Stimulated activated CD4-positive, alpha-beta T cell treated with anti-CD3 and anti-CD28 coated beads, Interleukin-4, amount 100 ng/mL, for 24 hours (primary cell): ENCODE results near the gene BANK1.
"Not testable (repeated sequence)": the region's sequence is repeated elsewhere in the genome, so short reads cannot be mapped to it uniquely, and the experiment has no call there.

ENCODE experiments used
- DNase-seq: peaks from one replicate; pipeline ENCODE4 v3.0.0-alpha.2; 2020

BANK1 gene

DNA sequence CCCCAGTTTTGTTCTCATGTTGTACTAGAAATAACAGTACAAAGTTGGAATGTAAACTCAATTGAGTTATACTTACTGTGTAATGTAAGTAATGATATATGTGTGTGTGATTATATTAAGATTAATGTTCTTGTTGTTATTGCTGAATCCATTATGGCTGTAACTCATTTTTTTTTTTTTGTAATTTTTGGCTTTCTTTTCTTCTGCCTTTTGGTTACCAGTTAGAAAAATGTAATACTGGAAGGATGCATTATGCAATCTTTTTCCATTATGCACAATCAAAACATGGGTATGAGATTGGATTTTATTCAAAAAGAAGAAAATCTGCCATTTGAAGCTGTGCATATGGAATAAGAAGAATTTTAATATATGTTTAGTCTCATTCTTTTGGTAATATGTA lies 34.0 kb downstream of the BANK1 start:
- no peak for DNase-seq

DNA sequence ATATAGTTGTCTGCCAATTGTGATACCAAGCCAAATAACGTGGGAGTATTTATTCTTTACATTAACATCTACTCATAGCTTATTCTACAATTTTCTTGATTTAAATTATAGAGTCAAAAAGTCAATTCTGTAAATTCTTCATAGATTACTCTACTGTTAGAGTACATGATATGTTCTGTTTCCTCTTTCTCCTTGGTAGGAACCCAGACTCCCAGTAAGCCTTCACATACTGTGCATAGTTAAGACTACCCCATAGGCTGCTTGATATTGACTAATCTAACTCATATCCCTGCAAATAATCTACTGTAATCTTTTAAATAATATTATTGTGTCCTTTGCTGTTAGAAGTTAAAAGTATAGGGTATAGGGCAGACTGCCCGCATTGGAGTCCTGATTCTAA lies 35.4 kb downstream of the BANK1 start:
- DNase-seq, result no peak

DNA sequence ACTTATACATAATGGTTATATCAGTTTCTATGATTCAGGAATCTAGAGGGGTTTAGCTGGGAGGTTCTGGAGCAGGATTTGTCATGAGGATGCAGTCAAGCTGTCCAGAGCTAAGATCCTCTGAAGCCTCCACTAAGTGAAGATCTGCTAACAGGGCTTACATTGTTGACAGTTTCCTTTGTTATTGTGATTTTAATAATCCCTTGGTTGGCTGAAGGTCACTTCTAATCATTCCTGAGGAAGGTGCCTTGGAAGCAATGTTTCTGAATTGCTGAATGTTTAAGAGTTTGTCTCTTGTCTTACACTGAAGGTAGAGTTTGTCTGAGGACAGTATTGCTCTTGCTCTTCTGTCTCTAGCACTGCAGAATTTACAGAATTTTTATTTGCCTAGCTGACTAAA lies 41.3 kb downstream of the BANK1 start:
- no peak for DNase-seq

DNA sequence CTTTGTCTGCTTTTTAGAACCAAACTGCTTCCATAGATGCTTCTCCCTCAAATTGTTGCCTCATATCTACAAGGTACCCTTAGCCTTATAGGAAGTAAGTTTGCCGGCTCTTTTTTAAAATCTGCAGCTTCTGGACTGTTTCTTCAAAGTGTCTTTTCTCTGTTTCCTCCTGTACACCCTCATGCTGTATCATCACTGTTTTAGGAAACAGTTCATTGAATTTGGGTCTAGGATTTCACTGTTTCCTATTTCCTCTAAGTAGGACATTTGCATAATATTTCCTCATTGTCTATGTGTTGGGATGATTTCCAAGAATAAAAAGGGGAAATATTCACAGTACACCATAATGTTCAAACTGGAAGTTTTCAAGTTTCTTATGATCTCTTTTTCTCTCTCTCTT lies 43.0 kb downstream of the BANK1 start:
- DNase-seq, result no peak

DNA sequence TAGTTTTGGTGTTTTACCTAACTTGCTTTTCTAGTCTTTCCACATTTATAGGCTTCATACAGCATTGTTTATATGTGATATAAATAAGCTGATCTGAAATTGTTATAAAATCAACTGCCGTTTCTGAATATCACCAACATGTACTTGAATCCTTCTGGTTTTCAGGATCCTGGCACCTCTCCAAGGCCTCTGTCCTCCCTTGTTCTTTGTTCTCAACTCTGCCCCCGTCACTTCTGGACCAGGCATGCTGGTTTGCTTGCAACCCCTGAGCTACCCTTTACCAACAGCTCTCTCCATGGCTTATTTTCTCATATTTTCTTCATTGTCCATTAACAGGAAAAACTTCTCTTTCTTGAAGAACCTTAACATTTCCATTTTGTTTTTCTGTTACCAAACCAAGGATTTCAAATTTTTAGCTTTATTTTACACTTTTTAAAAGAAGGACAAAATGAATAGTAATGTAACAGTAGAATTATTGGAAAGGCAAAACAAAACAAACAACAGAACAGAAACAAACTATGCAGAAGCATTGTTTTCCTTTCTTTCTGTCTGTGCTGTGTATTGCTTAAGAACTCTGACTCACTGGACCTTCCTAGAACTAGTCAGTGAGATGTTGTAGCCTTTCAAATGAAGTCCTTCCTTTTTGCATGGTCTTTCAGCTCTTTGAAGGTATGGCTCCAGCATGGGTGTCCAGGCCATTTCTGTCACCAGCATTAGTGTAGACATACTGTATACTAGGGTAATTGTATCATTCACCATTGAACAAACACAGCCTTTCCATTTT lies 44.8 kb downstream of the BANK1 start:
- no peak for DNase-seq

DNA sequence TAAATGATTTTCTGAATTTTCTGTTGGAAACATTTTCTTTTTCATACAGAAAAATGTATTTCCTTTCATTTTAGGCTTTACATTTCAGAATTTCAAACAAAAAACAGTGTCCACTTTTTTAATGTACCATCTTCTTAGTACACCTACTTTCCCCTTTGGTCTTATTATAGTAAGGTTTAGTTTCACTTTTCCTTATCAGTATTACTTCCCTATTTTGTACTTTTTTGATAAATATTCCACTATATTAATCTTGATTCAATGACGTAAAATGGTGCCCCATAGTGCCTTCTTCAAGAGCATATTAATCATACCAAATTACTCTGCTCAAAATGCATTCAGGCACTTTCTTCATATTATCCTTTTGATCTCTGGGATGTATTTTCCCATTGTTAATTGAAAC lies 52.5 kb downstream of the BANK1 start:
- DNase-seq, result no peak

DNA sequence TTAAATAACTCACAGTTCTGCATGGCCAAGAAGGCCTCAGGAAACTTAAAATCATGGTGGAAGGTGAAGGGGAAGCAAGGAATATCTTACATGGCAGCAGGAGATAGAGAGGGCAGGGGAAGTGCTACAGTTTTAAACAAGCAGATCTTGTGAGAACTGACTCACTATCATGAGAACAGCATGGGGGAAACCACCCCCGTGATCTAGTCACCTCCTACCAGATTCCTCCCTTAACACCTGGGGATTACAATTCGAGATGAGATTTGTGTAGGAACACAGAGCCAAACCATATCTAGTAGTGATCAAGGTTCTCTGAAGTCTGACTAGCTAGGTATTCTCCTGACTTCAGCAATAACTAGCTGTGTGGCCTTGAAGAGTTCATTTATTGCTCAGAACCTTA lies 56.0 kb downstream of the BANK1 start:
- no peak for DNase-seq

DNA sequence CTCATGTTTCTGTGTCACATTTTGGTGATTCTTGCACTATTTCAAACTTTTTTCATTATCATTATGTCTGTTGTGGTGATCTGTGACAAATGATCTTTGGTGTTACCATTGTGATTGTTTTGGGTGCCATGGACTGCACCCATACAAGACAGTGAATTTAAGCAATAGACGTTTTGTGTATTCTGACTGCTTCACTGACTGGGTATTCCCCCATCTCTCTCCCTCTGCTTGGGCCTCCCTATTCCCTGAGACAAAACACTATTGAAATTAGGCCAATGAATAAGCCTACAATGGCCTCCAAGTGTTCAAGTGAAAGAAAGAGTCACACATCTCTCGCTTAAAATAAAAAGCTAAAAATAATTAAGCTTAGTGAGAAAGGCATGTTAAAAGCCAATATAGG lies 60.2 kb downstream of the BANK1 start:
- no peak for DNase-seq

DNA sequence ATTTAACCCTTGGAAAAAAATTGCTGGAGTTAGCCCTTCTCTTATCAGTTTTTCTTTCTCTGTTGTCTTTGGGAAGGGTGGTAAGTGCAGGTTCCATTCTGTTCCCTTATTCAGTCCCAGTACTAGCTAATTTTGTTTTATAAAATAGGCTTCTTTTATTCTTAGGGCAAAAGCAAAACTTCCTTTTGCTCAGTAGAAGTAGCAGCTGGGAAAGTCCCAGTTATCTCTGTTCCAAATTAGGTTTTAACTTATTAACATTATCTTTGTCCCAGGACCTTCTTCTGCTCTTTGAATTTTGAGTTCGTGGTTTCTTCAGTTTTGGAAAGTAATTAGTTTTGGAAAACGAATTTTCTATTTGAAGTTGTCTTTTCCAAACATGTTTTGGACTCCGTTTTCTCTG lies 61.1 kb downstream of the BANK1 start:
- no peak for DNase-seq

DNA sequence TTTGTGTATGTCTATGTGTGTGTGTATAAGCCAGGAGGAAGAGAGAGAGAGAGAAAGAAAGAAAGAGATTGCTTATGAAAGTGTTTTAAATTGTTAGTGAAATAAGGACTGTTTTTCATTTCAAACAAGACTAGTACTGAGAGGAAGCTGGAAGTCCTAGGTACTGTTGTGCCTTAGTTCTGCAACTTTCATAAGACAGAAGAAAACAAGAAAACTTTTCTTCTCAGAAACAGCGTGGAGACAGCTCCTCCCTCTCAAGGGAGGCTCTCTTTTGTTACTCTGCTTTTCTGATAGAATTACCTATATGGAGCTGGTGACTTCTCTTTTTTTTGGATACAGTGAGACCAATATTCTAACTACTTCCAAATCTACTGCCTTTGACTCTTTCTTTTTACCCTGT lies 62.5 kb downstream of the BANK1 start:
- no peak for DNase-seq

DNA sequence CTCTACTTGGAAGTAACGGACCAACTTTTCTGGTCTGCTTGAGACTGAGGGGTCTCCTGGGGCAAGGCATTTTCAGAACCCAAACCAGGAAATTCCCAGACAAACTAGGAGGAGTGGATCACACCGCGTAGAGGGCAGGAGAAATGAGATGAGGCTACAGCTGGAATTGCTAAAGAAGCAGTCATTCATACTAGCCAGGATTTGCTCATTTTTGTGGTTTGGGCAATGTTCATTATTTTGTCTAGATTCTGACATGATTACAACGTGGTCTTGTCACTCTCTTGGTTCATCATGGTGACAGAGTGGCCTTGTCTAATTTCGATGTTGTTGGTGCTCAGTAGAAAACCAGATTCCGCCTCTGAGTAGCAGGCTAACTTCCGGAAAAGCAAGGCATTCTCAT lies 63.2 kb downstream of the BANK1 start:
- DNase-seq, result no peak

DNA sequence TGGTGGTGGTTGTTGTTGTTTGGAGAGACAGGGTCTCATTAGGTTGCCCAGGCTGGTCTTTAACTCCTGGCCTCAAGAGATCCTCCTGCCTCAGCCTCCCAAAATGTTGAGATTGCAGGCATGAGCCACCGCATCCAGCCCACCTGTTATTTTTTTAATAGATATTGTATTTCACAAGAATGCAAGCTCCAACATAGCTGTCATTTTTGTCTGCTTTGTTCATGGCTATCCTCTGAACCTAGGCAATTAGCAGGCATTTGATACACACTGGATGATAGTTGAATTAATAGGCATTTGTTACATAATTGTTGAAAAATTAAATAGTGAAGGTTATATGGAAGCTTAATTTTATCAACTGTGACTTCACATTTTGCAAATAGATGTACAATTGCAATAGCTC lies 64.7 kb downstream of the BANK1 start:
- no peak for DNase-seq

DNA sequence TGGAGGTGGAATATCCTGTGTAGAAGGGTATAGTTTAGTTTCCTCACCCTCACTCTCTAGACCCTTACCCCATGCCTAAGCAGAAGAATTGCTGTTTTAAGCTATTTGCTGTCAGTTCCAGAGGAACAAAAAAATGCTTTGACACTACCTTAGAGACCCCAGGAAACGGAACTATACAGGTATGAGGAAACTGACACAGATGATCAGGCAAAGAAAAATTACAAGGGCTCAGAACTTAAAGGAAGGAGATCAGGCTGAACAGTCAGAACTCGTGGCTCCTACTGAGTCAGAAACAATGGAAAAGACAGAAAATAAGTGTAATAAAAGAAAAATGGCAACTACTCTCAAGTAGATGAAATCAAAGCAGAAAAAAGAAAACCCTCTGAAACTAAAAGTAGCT lies 65.6 kb downstream of the BANK1 start:
- no peak for DNase-seq

DNA sequence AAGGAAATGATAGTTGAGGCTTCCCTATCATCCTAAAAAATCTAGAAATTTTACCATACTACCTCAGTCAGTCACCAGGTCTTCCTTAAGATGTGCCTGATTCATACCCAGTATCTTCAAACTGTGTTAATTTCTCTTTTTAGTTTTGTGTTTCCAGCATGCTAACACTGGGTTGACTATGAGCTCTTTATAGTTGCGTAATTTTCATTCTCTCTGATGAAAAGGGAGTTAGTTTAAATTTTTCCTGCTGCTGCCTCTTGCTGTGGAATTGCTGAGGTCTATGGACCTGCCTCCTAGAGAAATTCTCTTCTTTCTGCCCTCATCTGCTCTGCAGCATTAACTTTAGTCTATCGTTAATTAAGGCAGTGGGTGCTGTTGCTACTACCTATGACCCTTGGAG lies 66.6 kb downstream of the BANK1 start:
- DNase-seq, result no peak

DNA sequence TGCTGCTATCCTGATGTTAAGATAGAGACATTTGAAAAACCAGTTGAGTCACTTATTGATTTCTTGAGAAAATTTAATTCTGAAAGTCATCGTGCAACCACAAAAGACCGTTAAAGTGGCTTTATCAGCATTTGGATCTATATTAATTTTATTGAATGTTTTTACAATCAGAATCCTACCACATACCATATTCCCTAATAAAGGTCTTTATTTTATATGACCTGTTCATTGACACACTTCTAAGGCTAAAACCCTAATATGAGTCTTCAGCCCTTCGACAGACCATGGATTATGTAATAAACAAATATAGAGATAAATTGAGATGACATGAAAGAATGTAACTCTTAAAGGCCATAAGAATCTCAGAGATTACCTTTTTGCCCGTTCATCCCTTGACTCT lies 68.1 kb downstream of the BANK1 start:
- no peak for DNase-seq

DNA sequence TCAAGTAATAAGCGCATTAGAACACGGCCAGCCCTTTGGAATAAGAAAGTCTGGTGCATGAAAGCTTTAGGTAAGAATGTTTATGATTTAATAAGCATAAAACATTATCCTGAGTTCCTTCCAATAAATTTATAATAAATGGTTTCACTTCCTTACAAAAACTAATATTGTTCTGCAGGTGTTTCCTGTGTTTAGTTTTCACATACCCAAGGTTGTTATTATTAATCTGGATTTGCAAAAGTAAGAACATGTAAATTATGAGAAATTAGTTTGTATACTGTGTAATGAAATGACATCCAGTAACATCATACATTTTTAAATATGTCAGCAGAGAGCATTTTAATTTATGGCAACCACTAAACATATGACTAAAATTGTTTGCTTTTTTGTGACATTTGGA lies 72.1 kb downstream of the BANK1 start:
- no peak for DNase-seq

DNA sequence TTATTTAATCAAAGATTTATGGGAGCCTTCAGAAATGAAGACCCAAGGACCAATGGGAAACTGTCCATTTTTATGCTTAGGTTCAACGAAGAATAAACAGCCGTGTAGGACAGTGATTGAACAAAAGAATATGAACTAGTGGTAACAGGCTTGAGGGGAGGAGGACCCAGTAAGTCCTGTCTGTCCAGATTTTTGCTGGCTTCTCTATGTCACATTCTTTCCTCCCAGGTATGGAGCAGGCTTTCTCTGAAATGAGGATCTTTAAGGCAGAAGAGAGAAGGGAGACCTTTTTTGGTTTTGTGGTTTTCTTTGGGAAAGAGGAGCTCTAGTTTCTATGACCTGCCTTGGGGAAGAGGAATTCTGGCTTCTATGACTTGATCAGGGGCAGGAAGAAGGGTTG lies 74.1 kb downstream of the BANK1 start:
- DNase-seq, result no peak

DNA sequence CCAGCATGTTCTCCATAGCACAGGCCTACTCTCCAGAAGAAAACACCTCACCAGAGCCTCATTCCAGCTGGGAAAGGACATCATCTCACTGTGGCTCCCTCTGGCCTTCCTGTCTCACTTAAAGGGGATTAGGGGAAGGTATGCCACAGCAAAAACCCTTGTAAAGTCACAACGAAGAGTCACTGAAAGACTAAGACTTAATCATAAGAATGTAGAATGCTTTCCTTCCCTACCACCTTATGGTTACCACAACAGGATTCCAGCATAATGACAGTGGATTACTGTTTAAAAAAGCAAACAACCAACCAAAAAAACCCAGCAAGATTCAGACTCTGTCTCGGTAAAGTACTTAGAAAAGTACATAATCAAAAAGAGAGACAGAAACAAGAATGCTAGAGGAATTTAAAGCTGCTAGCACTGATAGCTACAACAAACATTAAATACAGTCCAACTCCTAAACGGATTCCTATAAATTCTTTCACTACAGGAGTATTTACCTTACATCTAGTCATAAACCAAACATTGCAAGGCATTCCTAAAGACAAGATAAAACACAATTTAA lies 75.1 kb downstream of the BANK1 start:
- no peak for DNase-seq

DNA sequence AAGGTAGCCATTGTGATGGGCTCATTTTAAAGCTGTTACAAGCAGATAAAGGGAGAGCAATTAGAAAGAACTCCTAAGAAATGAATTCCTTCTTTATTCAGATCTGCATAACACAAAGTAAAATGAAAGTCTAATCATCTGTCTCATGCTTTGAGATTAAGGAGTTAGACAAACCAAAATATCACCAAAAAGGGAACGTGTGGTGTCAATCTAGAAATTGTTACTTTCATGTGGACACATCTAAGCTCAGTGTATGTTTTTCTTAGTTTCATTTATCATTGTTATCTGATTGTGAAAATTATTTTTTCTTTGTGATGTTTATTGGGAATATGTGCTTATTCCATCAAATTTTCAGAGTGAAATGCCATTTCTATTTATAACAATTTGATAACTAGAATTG lies 80.3 kb downstream of the BANK1 start:
- DNase-seq, result no peak

DNA sequence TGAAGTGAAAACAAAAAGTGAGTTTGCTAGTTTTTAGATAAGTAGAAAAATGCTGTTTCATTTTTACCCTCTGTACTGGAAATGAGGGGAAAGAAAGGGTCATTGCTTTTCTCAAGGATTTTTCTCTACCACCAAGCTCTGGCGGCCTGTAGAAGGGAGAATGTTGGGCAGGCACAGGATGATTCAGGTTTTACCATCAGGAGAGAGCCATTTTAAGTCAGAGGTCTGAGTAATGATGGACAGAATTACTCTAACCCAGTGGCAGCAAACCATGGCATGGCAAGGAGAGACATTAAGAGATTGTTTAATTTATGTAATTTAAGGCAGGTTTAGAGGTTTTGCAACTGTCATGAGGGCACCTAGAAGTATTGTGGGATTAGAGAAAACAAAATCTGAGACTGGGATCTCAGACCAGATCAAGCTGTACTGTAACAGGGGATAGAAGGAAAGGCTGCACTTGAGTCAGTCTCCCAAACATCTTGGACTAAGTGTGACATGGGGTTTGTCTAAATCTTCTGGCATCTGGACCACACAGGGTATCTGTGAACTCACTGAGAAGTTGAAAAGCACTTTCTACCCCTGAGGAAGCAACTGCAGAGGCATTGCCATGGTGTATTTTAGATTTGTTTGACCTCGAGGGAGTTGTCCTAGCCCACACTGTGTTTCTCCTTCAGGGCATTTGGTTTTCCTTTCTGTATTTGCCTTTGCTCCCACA lies 81.6 kb downstream of the BANK1 start:
- no peak for DNase-seq

DNA sequence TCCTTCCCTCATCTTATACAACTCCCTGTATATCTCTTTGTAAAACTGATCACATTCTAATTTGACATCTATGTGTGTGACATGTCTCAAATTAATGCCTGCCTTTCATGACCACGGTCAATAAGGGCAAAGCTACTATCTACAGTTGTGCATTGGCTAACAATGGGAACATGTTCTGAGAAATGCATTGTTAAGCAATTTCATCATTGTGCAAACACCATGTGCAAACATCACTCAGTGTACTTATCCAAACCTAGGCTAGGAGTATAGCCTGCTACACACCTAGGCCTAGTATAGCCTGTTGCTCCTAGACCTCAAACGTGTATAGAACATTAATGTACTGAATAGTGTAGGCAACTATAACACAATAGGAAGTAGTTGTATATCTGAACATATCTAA lies 95.0 kb downstream of the BANK1 start:
- no peak for DNase-seq

DNA sequence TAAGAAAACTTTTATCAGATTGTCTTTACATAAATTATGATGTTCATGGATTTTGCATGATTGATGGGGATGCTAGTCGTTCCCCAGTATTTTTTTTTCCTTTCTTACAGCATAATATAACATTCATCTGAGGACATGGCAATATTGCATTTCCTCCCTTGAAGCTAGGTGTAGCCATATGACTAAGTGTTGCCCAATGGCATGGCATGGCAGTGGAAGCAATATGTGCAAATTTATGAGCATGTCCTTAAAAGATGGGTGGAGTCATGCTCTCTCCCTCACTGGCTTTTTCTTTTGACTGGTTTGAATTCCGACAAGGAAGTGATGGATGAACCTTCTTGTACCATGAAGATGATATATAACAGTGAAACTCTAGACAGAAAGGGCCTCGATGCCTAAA lies 96.3 kb downstream of the BANK1 start:
- no peak for DNase-seq

DNA sequence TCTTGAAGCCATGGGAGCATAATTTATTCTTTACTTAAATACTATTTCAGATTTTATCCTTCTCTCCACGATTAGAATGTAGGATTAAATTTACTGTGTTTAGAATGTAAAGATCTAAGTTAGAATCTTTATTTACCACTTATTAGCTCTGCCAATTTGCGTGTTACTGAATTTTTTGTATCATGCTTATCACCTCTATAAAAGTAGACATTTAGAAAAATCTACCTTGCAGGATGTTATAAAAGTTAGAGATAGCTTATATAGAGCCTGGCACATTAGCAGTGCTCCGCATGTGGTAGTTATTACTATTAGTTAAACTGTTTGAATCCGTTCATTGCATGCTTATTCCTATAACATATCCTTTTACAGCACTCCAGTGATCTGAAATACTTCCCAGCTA lies 97.9 kb downstream of the BANK1 start:
- DNase-seq, result no peak

DNA sequence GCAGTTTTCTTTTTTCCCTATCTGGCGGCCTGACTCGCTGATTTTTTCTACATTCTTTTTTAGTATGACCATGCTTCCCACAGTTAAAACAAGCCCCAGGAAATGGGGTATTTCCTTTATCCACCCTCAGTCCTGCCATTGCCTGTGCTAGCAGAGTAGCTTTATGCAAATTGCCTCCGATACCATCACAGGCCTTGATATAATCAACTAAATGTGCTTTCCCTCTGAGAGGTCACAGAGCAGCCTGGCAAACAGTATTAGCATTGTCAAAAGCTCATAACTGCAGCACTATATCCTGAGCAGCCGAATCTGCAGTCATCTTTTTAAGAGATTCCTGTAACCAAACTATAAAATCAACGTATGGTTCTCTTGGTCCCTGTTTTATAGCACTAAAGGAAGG lies 115.0 kb downstream of the BANK1 start:
- DNase-seq, result not testable (repeated sequence)
